NCI-H2107 treated with DMSO at 0.1 percent for 48 hours (cell line): ENCODE data around the gene GUK1.

Experiments used
- DNase-seq: peaks from one replicate; lab custom pipeline; 2025; ENCODE audit not compliant: unreplicated experiment; lab: John Stamatoyannopoulos, UW

The GUK1 gene

DNA sequence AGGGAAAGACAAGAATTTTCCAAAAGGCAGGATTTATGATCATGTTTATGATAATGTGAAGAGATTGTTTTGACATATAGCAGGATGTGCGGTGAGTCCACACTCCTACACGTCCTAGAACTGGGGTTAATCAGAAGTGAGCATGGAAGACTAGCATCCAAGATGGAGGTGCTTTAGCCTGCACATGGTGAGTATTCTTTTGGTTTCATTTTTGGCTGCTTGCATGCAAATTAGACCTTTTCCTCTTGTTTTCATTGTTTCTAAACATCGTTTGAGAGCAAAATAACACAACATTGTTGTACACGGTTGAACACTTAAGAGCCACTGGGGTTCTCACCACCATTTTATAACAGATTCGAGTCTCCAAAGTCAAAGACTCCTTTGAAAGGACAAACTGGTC is 14.9 kb upstream of the GUK1 start:
- no peak for DNase-seq

GRCh38 chr1:228131766-228132165 is 8.3 kb upstream of the GUK1 start:
- no peak for DNase-seq

GRCh38 chr1:228134591-228134990 is 5.5 kb upstream of the GUK1 start:
- DNase-seq: no peak

DNA sequence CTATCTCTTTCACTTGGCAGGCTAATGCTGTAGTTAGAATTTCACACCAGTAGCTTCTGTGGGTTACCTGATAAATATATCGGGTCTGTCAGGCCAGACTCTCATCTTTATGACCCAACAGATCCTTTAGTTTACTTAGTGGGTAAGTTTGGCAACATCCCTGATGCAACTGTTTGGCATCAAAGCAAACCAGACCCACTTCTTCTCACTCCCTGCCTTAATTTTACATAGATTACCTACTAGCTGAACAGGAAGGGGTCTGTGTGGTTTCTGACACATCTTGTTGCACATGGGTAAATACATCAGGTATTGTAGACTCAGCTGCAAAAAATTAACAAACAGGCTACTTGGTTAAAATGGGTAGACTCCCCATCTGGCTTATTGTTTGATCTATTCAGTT is 3.2 kb upstream of the GUK1 start:
- no peak for DNase-seq

DNA sequence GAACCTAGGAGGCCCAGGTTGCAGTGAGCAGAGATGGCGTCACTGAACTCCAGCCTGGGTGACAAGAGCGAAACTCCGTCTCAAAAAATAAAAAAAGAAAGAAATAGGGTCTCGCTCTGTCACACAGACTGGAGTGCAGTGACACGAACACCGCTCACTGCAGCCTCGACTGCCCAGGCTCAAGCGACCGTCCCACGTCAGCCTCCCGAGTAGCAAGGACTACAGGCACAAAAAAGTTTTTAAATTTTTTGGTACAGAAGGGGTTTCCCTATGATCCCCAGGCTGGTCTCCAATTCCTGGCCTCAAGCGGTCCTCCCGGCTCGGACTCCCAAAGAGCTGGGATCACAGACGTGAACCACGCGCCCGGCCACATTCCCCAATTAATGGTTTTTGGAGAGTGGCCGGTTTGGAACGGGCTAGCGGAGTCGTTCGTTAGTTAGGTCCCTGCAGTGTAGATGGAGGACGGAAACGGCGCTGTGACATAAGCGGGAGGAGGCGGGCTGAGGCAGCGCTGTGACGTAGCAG is 611 bp upstream of the GUK1 start:
- no peak for DNase-seq

- DNase-seq: no peak
Measured at GRCh38 chr1:228140724-228141225, 696 bp downstream of the GUK1 start.

DNA sequence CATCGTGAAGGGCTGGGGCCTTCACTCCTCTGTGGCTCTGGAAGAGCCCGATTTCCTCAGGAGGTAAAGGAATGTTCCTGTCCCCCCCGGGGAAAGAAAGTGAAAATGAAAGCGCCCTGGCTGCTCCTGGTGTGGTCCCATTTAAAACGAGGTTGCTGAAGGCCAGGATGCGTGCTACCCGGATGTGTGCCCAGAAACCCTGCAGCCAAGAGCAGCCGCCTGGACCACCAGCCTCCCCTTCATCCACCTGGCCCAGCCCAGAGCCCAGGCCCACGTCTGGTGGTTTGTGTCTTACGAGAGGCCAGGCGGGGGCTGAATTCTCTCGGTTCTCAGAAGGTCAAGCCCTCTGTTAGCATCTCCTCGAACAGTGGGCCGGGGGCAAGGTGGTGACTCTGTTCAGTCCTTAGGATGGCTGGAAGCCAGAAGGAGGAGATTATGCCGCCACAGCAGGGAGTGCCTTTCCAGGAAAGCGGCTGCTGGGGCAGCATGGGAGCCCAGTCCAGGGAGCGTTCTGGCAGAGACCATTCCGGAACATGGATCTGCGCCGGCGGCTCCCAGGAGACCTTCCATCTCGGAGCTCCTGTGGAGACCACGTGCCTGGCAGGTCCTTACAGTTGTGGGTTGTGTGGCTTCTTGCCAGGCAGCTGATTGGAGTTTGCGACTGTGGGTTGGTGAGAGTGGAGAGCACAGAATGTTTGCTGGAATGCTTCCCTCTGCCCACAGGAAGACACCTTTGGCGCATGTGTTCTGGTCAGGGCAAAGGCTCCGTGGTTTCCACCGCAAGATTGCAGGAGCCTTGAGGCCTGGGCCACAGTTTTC is 1.4 kb downstream of the GUK1 start:
- peak; percentile 81 for DNase-seq

DNA sequence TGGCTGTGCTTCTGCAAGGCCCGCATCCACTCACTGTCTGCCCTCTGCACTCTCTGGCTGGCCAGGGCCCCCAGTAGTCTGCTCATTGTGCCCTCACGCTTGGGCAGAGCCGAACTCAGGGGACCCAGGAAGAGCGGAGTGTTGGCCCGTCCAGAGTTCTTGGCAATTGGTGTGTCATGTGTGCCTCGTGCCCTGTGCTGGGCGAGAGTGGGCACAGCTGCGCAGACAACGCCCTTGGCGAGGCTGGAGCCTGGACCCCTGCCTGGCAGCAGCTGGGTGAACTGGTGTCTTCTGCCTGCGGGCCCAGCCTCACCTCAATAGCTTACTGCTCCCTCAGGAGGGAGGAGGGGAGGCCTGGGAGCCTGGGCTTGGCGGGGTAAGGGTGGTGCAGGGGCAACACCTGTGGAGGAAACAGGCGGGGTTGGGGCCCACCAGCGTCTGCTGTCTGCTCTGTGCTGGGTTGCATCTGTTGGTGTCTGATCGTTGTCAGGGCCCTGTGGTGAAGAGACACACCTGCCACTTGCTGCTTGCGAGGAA is 2.1 kb downstream of the GUK1 start:
- DNase-seq: no peak

- no peak for DNase-seq
Measured at GRCh38 chr1:228142701-228143136, 2.6 kb downstream of the GUK1 start.

DNA sequence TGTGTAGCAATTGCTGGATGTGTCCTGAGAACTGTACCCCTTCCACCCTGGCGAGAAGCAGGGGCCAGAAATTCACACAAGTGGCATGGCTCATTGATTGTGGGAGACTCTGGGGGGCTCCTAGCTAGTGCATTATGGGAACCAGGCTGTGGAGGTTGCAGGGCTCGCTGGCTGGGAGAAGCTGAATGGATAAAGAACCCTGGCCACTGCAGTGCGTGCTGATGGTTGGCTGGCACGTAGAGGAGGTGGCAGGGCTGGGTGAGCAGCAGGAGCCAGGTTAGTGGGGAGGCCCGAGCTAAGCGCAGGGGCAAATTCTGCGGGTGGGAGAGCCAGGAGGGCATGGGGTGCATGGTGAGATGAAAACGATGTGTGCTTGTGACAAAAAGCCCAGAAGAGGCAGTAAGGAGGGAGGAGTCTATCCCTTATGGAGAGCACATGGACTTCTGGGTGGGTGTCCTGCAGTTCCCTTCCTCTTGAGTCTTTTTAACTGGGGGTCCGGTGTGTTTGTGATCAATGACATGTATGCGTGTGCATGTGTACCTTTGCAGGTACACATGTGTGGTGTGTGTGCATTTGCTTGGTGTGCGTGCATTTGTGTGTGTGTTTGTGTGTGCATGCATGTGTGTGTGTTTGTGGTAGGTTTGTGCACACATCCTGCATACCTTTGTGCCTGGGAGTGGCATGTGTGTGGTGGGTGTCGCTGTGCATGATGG is 3.6 kb downstream of the GUK1 start:
- no peak for DNase-seq

DNA sequence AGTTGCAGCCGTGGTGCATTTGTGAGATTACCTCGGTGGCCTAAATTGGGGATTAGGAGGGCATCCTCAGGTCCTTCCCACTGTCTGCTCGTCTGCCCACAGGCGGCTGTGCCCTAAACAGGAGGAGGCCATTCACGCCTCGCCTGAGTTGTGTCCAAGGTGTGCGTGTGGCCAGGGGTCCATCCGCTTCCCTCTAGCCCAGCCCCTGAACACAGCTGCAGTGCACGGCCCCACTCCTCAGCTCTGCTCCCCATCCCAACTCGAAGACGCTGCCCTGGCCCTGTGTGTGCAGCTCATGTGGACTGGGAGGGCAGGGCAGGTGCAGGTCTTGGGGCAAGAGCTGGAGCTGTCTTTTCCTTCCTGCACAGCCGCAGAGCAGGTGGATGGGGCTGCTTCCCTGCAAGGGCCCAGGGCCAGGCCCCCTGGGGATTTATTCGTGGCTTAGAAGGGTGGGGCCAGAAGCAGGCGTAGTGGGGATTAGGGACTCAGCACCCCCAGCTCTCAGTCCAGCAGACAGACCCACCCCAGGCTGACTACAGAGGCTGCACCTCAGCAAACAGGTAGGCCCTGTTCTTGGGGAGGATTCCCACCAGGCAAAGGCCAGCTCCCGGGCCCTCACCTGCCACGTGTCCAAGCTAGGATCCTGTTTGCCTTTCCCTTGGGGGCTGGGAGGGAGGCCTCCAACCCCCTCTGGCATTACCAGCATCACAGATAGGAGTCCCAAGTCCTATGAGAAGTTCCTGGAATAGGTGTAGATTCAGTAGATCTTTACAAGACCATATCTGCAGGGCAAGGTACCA is 4.3 kb downstream of the GUK1 start:
- DNase-seq: no peak

DNA sequence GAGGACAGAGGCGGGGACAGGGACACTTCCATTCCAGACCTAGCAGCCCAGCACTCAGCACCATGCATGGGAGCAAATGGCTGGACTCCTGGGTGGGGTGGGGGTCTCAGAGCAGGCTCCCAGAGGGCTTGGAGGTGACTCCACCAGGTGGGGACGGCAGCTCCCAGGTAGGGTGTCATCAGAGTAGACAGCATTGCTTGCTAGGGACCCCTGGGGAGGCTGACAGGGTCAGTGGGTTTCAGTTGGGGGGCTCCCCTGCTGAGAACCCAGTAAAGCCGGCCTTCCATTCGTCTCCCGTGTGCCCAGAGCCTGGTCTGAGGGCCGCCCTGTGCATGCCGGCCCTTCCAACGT is 4.9 kb downstream of the GUK1 start:
- no peak for DNase-seq

DNA sequence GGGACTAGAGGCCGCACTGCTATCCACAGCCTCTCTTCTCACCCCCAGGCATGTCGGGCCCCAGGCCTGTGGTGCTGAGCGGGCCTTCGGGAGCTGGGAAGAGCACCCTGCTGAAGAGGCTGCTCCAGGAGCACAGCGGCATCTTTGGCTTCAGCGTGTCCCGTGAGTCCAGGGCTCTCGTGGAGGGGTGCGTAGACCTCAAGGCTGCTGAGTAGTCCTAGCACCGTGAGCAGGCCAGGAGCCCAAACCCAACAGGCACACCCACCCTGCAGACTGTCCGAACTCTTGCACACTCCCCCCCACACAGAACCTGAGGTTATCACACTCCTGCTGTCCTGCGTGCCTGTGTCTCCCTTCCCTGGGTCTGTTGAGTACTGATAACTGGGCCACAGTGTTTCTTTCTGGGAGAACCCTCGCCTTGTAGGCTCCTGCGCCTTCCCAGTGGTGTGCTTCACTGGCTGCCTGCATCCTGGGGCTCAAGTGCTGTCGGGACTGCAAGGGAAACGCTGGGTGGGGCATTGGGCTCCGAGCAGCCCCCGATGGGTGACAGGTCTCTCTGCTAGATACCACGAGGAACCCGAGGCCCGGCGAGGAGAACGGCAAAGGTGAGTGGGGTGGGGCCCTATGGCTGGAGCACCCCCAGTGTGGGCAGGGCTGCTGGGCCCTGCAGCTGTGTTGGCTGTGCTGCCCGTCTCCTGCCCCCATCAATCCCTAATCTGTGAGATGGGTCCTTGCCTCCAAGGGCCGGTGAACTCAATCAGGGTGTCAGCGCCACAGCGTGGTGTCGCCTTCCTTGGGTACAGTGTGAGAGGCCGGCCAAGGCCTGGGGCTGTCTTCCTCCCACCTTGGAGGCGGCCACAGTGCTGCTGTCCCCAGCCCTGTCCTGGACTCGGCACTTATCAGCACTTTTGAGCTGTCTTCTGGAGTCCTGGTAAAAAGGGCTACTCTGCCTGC is 5.7 kb downstream of the GUK1 start:
- no peak for DNase-seq

- no peak for DNase-seq
Measured at GRCh38 chr1:228146417-228147150, 6.5 kb downstream of the GUK1 start.

- DNase-seq: no peak
Measured at GRCh38 chr1:228147151-228147693, 7.1 kb downstream of the GUK1 start.

DNA sequence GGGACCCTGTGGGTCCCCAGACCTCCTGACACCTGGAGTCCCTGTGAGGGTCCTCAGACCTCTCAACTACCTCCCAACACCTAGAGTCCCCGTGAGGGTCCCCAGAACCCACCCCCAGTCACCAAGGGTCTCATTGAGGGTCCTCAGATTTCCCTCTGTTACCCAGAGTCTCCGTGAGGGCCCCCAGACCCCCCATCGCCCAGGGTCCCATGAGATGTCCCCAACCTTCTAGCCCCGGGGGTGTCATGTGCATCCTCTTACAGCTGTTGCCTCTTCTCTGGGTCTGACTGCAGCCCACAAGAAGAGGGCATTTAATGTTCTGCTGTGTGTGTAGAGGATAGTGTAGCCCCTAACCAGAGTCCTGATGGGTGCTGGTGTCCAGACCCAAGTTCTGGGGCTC is 7.7 kb downstream of the GUK1 start:
- no peak for DNase-seq

DNA sequence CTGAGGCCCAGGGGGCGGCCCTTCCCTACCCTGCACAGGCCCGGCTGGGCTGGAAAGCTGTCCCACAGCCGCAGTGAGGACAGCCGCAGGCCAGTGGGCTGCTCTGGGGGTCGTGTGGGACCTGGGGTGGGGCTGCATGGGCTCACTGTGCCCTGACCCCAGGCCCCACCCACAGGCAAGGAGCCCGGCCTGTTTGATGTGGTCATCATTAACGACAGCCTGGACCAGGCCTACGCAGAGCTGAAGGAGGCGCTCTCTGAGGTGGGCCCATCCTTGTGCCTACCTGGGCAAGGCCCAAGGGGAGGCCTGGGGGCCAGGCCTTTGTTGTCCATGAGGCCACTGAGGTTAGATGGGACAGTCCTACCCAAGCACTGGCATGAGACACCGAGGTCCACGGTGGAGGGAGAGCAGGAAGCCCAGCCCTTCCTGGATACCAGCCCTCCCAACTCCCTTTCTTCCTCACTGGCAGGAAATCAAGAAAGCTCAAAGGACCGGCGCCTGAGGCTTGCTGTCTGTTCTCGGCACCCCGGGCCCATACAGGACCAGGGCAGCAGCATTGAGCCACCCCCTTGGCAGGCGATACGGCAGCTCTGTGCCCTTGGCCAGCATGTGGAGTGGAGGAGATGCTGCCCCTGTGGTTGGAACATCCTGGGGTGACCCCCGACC is 8.2 kb downstream of the GUK1 start:
- no peak for DNase-seq

DNA sequence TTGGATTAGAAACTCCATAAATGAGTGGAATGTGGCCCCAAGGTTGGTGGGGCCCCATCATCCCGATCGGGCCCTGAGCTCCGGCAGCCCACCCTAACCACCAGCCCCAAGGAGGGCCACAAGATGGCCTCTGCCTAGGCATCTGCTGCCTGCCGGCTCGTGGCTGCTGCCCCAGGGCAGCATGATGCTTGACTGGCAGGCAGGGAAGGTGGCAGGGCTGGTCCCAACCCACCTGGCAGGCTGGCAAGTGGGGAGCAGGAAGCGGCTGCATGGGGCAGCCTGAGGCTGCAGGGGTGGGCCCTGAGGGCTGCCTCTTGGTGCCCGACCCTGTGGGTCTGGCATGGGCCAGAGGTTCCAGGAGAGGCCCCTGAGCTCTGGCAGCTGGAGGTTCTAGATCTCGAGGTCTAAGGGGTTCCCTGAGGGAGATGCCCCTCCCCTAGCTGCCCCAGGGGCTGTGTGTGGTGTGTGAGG is 8.9 kb downstream of the GUK1 start:
- no peak for DNase-seq
